RPMI7951 (cell line): ENCODE measurements around the gene GPR34. TPM values are rescaled to one million over a fixed set of nuclear protein-coding genes. Genes with fewer than 3 reads are reported as not detected.
"Not testable (repeated sequence)": the region's sequence is repeated elsewhere in the genome, so short reads cannot be mapped to it uniquely, and the experiment has no call there.

Experiments
- DNase-seq: peaks from one replicate; pipeline ENCODE4 v3.0.0-alpha.2; 2012; ENCODE audit warnings: low read depth
- total RNA-seq: library from RNA; depleted of rRNA; stranded (reverse); fragments of >200 nt; shearing (Covaris generic); gene quantifications from 2 replicates; pipeline ENCODE4 v1.2.3, GENCODE V29; 2014

GPR34 gene
- total RNA-seq, 1 experiment from 2014 or later = not detected

DNA sequence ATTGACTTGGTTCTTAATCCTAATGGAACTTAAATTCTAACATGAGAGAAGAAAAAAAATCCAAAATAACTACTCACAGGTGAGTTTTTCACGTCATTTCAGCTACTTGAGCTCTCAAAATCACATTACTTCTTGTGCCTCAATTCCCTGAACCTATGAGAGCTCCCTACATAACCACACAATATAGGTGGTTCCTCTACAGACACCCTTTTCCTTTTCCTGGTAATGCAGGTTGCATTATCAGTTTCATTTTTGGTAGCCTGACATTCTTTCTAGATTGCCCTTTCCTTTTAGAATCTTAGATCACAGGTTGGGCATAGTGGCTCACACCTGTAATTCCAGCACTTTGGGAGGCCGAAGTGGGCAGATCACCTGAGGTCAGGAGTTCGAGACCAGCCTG lies 4.3 kb downstream of the GPR34 start:
- DNase-seq = no peak

DNA sequence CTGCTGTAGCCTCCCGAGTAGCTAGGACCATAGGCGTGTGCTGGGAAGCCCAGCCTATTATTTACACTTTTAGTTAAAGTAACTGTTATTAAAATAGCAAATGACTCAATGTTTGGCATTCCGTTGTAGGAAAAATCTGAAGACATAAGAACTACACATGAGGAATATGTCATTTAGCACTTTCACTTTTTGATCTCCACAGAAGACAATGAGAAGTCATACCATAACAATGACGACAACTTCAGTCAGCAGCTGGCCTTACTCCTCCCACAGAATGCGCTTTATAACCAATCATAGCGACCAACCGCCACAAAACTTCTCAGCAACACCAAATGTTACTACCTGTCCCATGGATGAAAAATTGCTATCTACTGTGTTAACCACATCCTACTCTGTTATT lies 6.7 kb downstream of the GPR34 start:
- no peak for DNase-seq

DNA sequence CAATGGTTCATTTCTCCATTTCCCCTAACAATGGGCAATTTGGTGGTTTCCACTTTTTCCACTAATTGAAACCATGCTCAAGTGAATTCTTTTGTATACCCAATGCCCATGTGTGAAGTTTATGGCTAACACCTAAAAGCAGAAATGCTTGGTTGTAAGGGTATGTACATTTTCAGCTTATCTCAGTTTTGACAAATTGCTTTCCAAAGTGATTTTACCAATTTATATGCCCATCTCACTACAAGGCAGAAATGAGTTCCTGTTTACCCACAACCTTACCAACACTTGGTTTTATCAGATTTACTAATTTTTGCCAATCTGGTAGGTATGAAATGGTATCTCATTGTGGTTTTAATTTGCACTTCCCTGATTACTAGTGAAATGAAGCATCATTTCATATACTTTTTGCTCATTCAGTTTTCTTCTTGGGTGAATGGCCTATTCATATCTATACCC lies 14.8 kb downstream of the GPR34 start:
- no peak for DNase-seq

- DNase-seq = no peak
Measured at GRCh38 chrX:41705042-41705441, 16.3 kb downstream of the GPR34 start.

- DNase-seq = no peak
Measured at GRCh38 chrX:41705680-41706374, 17.1 kb downstream of the GPR34 start.

DNA sequence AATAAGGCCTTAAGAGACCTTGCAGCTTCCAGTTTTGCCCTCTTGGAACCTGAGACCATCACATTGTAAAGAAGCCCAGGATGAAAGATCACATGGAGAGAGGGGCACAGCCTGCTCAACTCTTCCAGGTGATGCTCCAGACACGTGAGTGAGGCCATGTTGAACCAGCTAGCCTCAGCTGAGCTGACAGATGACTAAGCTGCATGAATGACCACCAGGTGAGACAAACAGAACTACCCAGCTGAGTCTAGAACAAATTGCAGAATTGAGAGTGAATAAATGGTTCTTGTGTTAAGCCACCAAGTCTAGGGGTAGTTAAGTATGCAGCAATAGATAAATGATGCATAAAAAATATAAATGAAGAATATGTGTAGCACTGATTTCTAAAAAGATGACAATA lies 18.4 kb downstream of the GPR34 start:
- no peak for DNase-seq

GRCh38 chrX:41708486-41708885 lies 19.7 kb downstream of the GPR34 start:
- no peak for DNase-seq

DNA sequence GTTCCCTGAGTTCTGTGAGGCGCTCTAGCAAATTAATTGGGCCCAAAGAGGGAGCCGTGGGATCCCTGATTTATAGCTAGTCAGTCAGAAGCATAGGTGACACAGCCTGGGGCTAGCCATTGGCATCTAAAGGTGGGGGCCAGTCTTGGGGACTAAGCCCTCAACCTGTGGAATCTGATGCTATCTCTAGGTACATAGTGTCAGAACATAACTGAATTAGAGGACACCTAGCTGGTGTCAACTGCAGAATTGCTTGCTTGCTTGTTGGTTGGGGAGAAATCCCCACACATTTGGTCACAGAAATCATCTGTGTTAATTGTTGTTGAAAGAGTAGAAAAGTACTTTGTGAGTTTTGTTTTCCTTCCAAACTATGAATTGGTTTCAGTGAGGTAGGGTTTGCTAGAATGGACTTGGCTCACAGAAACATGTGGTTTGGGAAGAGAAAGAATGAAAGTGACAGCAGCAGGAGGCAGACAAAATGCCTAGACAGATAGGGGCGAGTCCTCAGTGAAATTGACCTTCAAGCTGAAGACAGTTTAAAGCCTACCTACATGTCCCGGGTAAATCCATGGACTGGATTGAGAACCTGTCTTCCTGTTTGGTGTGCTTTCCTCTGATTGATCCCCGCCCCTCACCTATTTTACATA lies 22.4 kb downstream of the GPR34 start:
- DNase-seq = no peak

GRCh38 chrX:41716222-41716621 lies 27.4 kb downstream of the GPR34 start:
- no peak for DNase-seq

DNA sequence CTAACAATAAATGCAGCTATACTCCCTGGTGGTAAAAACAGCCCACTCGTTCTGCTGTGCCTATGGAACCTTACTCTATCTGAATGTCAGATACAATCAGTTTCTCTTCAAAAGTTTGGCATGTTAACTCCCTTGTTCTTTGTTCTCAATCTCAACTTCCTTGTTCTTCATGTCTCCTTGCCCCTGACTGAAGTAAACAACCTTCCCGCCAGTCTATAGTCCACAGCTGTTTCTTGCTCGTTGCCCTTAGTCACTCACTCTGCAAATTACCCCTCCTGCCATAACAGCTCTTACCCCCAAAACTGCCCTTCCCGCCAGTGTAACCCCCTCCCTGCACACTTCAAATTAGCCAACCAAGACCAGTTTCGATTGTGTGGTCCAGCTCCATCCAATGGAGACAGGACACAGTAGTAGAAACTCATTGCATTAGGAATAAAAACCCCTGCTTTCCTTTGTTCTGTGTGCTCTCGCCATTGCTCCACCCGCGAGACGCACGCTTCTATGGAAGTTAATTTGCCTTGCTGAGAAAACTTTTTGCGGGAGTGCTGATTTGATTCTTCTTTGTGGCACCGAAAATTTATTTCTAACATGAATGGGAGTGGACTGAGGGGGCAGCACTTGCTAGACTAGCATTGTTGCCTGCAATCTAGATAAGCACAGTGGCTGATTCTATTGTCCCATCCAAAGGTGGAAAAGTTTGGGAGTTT lies 28.1 kb downstream of the GPR34 start:
- no peak for DNase-seq

DNA sequence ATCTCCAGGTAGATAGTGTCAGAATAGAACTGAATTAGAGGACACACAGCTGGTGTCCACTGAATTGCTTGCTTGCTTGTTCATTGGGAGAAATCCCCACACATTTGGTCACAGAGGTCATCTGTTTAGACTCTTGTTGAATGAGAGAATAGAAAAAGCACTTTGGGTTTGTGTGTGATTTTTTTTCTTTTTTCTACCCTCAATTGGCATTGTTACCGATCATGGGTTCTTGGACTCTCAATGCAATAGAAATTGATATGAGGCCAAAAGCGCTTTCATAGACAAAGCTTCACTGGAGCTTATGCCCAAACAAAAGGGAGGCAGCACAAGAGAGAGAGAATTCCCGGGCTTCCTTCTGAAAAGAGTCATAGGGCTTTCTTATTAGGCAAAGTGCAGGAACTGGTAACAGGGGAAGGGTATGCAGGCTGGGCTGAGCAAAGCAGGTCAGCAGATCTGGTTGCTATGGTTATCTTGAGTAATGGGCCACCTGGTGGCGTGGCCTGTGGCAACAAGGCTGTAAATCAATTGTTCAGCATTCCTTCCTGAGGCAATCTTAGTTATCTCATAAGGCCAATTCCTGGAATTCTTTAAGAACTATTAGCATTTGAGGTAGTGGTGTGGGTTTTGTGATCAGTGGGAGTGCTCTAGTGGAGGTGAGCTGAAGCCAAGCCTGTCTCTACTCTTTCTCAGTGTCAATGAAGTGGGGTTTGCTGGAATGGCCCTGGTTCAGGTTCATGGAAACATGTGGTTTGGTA lies 29.9 kb downstream of the GPR34 start:
- no peak for DNase-seq

DNA sequence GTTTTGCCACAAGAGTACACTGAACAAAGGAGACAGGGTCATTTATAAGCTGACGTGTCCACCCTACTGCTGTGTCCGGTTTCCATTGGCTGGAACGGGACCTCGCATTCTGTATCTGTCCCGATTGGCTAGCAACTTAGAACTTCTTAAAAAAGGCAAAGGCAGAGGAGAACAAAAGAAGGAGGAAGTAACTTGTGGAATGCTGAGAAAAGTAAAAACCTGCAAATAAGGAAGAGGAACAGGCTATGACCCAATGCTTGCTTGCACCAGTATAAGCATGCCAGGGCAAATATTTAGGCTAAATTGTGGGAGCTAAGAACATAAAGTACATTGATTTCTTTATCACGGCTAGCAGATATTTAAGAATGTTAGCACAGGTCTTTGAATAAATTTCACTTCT lies 30.8 kb downstream of the GPR34 start:
- not testable (repeated sequence) for DNase-seq

GRCh38 chrX:41720125-41720779 lies 31.5 kb downstream of the GPR34 start:
- no peak for DNase-seq

DNA sequence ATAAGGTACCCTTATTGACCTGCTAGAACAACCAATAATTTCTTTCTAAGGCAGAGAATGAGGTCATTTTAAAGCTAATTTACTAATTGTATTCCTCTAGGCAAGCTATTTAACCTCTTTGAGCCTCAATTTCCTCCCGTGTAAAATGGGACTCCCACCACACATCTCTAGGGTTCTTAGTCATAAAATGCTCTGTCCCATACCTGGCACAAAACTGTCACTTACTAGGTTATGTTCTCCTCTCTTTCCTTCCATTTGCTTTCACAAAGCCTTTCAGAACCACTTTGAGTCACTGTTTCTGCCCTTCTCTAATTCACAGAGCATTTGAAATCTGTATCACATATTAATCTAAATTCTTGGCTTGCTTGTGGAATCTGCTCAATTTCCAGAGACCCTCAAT lies 32.8 kb downstream of the GPR34 start:
- no peak for DNase-seq

- no peak for DNase-seq
Measured at GRCh38 chrX:41722214-41722613, 33.4 kb downstream of the GPR34 start.

GRCh38 chrX:41722816-41723618 lies 34.2 kb downstream of the GPR34 start:
- no peak for DNase-seq

DNA sequence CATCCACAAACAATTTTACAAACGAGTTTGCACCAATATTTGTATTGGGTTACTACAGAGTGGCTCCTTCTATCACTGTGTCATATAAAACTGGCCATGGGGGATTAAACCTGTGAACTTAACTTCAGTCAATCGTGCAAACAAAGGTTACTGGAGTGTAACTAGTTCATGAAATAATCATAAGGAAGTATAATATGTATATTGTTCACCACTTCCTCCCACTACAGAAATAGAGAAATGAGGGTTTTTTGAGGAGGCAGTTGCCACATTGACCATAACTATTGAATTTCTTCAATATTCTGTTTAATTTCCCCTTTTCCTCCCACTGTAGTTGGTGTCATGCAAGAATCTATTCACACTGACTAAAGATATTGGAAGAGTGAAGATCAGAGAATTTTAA lies 35.1 kb downstream of the GPR34 start, which contains the start of gene GPR82:
Gene GPR82 (plus strand): TSS at position 356 of the 400 bp plus-strand sequence. CDS start 2,846 bp downstream, outside the sequence.
- no peak for DNase-seq

DNA sequence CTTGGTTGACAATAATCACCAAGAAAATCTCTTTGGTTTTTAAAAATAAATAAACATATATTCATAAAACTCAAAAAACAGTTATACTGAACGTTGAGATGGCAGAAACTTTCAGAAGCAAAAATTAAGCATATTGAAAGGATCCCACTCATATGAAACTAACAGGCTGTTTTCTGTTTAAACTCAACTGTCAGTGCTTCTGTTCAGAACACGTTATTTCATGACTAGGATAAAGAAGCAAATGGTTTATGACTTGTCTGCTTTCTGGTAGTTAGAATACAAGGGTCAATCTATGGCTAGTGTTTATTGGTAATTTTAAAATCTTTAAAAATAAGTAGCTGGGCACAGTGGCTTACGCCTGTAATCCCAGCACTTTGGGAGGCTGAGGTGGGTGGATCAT lies 39.4 kb downstream of the GPR34 start:
- DNase-seq = no peak

DNA sequence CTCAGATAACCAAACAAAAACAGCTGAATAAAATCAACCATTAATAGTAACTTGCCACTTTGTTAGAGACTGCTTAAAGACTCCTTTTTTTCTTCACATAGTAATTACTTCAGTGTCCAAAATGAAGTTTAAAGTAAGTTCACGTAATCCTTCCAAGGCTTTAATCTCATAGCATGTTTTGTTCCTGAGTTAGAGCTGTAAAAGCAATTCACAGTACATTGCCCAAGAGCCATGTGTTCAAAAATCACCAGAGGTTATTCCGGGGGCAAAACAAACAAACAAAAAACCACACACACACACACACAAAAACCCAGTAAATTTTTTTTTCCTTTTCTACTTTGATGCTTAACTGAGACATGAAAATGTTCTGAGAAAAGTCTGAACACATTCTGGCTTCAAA lies 41.3 kb downstream of the GPR34 start:
- no peak for DNase-seq

DNA sequence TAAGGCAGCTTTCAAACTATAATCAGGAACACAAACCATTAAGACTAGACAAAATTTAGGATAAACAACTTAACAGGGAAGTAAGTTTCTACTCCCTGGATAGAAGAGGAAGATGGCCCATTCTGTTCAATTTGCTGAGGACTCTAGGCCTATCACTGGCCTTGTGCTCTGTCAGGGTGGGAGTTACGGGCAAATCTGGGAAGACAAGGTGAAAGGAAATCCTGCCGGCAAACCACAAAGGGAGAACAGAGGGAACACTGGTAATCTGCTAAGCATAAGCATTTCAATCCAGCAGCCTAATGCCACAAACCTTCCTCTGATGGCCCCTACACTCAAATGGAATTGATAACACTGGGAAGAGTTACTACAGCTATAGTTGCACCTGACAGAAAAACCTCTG lies 43.5 kb downstream of the GPR34 start:
- no peak for DNase-seq

DNA sequence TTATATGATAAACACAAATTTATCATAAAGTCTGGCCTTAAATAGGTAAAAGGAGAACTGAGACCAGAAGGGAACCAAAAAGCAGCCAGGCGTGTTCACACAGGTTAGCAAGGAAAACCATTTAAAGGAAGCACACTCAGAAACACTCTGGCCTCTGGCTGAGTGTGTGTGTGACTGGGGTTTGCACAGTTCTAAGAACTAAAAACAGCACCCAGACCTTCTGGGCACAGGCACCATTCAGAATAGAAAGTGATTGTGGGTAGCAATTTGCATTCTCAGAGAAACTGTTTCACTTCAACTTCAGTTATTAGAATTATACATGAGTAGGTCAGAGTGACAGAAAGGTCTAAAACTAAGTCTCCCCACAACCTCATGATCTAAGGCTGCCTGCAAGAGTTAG lies 45.2 kb downstream of the GPR34 start:
- DNase-seq = no peak
